ENCODE measurements around the gene CERS4.

The CERS4 gene

GRCh38 chr19:8306235-8307054, 97.3 kb downstream of the CERS4 start:
- TF ChIP-seq CTCF (IDR thresholded peaks at IDR 0.05; ENCODE audit: borderline replicate concordance, control extremely low read depth, extremely low read depth, insufficient read depth, missing control alignments) = no peak
- in situ Hi-C loops (cut with MboI; ENCODE audit: low sequenced_read_pairs, unreplicated experiment) = loop anchor here (5.0 kb wide), 1 partner anchor 39 kb away; no protein-coding TSS in a partner anchor
- no peak for DNase-seq (ENCODE audit: low spot score)

GRCh38 chr19:8307400-8307964, 98.3 kb downstream of the CERS4 start:
- in situ Hi-C loops (cut with MboI; ENCODE audit: low sequenced_read_pairs, unreplicated experiment) = loop anchor here (5.0 kb wide), 1 partner anchor 40 kb away; no protein-coding TSS in a partner anchor
- DNase-seq (ENCODE audit: low spot score) = no peak
- TF ChIP-seq CTCF (IDR thresholded peaks at IDR 0.05; ENCODE audit: borderline replicate concordance, control extremely low read depth, extremely low read depth, insufficient read depth, missing control alignments) = no peak

- DNase-seq (ENCODE audit: low spot score) = peak; percentile 95
- in situ Hi-C loops (cut with MboI; ENCODE audit: low sequenced_read_pairs, unreplicated experiment) = loop anchor here (5.0 kb wide), 1 partner anchor 41 kb away; no protein-coding TSS in a partner anchor
Measured at GRCh38 chr19:8307965-8308866, 99.0 kb downstream of the CERS4 start, which contains the start of gene CD320. TSS of gene CD320 (minus strand) at chr19:8308358. CDS start at chr19:8308290, 68 bp downstream.

DNA sequence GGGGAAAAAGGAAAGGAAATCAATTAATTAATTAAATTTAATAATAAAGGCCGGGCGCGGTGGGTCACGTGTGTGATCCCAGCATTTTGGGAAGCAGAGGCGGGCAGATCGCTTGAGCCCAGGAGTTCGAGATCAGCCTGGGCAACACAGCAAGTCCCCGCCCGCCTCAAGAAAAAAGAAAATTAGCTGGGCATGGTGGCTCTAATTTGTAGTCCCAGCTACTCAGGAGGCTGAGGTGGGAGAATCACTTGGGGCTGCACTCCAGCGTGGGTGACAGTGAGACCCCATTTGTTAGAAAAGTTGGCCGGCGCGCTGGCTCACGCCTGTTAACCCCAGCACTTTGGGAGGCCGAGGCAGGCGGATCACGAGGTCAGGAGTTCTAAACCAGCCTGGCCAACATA, 99.7 kb downstream of the CERS4 start:
- no peak for DNase-seq (ENCODE audit: low spot score)
- in situ Hi-C loops (cut with MboI; ENCODE audit: low sequenced_read_pairs, unreplicated experiment) = loop anchor here (5.0 kb wide), 1 partner anchor 42 kb away; no protein-coding TSS in a partner anchor
- TF ChIP-seq CTCF (IDR thresholded peaks at IDR 0.05; ENCODE audit: borderline replicate concordance, control extremely low read depth, extremely low read depth, insufficient read depth, missing control alignments) = no peak

More at GRCh38 chr19:8307965-8308866, 99.0 kb downstream of the CERS4 start, which contains the start of gene CD320:
- TF ChIP-seq CTCF (IDR thresholded peaks at IDR 0.05; ENCODE audit: borderline replicate concordance, control extremely low read depth, extremely low read depth, insufficient read depth, missing control alignments) = no peak

DNA sequence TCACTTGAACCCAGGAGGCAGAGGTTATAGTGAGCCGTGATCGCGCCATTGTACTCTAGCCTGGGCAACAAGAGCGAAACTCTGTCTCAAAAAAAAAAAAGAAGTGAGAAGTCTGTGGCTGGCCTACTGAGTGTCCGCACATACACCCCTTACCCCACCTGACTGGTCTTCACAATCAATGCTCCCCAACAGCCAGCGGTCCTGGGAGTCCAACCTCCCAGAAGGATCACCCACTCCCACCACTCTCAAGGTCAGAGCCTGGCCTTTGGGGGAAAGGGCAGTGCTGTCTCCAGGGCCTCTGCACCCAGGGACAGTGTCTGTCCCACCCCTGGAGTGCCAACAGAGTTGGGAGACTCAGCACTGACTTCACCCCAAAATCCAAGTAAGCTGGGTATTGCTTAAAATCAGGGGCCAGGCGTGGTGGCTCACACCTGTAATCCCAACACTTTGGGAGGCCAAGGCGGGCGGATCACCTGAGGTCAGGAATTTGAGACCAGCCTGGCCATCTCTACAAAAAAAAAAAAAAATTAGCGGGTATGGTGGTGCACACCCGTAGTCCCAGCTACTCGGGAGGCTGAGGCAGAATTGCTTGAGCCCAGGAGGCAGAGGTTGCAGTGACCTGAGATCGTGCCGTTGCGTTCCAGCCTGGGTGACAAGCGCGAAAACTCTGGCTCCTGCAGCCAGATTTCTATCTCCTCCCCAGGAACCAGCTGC, 101.3 kb downstream of the CERS4 start:
- in situ Hi-C loops (cut with MboI; ENCODE audit: low sequenced_read_pairs, unreplicated experiment) = no loop called here
- no peak for DNase-seq (ENCODE audit: low spot score)
- TF ChIP-seq CTCF (IDR thresholded peaks at IDR 0.05; ENCODE audit: borderline replicate concordance, control extremely low read depth, extremely low read depth, insufficient read depth, missing control alignments) = no peak
